Measurements from ENCODE around the gene ZNF587B.

ZNF587B gene

GRCh38 chr19:57830071-57830602 lies at the start of gene ZNF587B:
Gene ZNF587B (plus strand): TSS chr19:57830299. CDS start chr19:57830529, 230 bp downstream.
- Histone ChIP-seq H3K27me3 (ENCODE audit: insufficient read depth, low read length, poor library complexity) (no peaks in the 10 kb centered on the region), H2AFZ (ENCODE audit: low read depth, low read length) (no peak within 1 kb of the TSS), H3K79me2 (ENCODE audit: insufficient read depth, low read length) (peaks cover 81% of the 10 kb centered on the region), H3K36me3 (ENCODE audit: insufficient read depth, low read length) (peaks cover 29% of the 10 kb centered on the region), H3K4me3 (ENCODE audit: low read depth in 1 of 2, low read length in 2 of 2) (no peak within 1 kb of the TSS), H4K20me1 (ENCODE audit: insufficient read depth, low read length) (peaks cover 18% of the 10 kb centered on the region), H3K9ac (ENCODE audit: low read depth, low read length) (no peak within 1 kb of the TSS), H3K27ac (ENCODE audit: low read length) (no peak within 1 kb of the TSS), H3K9me3 (ENCODE audit: insufficient read depth, low read length, severe bottlenecking) (no peaks in the 10 kb centered on the region), H3K4me1 (ENCODE audit: insufficient read depth, low read length) (no peaks in the 10 kb centered on the region), H3K4me2 (ENCODE audit: insufficient read depth, low read length) (no peak within 1 kb of the TSS)
- peak; percentile 61 for DNase-seq
- peak; percentile 81 for ATAC-seq (ENCODE audit: insufficient read depth, low read depth)
- TF ChIP-seq CTCF (IDR thresholded peaks at IDR 0.05; ENCODE audit: borderline replicate concordance, extremely low read depth, low read length, poor library complexity, severe bottlenecking) (peak; percentile 67), EZH2 (IDR thresholded peaks at IDR 0.05; ENCODE audit: borderline replicate concordance, low read depth, low read length, severe bottlenecking) (no peak)

- no peak overlapping the region for H3K27ac ChIP-seq (ENCODE audit: low read length)
- no peak for ATAC-seq (ENCODE audit: insufficient read depth, low read depth)
- no peak overlapping the region for H3K4me3 ChIP-seq (ENCODE audit: low read depth in 1 of 2, low read length in 2 of 2)
- H3K9ac ChIP-seq (ENCODE audit: low read depth, low read length): no peak overlapping the region
- no peak for DNase-seq
- no peaks in the 10 kb centered on the region for H3K9me3 ChIP-seq (ENCODE audit: insufficient read depth, low read length, severe bottlenecking)
- no peak overlapping the region for H2AFZ ChIP-seq (ENCODE audit: low read depth, low read length)
- H3K4me2 ChIP-seq (ENCODE audit: insufficient read depth, low read length): no peak overlapping the region
- TF ChIP-seq CTCF (IDR thresholded peaks at IDR 0.05; ENCODE audit: borderline replicate concordance, extremely low read depth, low read length, poor library complexity, severe bottlenecking) (no peak), EZH2 (IDR thresholded peaks at IDR 0.05; ENCODE audit: borderline replicate concordance, low read depth, low read length, severe bottlenecking) (no peak)
- no peaks in the 10 kb centered on the region for H3K27me3 ChIP-seq (ENCODE audit: insufficient read depth, low read length, poor library complexity)
- H3K36me3 ChIP-seq (ENCODE audit: insufficient read depth, low read length): peaks cover 49% of the 10 kb centered on the region
- no peaks in the 10 kb centered on the region for H3K4me1 ChIP-seq (ENCODE audit: insufficient read depth, low read length)
- H3K79me2 ChIP-seq (ENCODE audit: insufficient read depth, low read length): peaks cover 83% of the 10 kb centered on the region
- peaks cover 11% of the 10 kb centered on the region; the same call in 1 of the 2 replicates for H4K20me1 ChIP-seq (ENCODE audit: insufficient read depth, low read length)
These were observed 43.8 kb upstream of the ZNF587B start for GRCh38 chr19:57786286-57786685.

GRCh38 chr19:57786906-57787305 lies 43.2 kb upstream of the ZNF587B start:
- no peaks in the 10 kb centered on the region for H3K9me3 ChIP-seq (ENCODE audit: insufficient read depth, low read length, severe bottlenecking)
- ATAC-seq (ENCODE audit: insufficient read depth, low read depth) (no peak), DNase-seq (no peak)
- no peak overlapping the region for H2AFZ ChIP-seq (ENCODE audit: low read depth, low read length)
- no peak overlapping the region for H3K4me2 ChIP-seq (ENCODE audit: insufficient read depth, low read length)
- no peak overlapping the region for H3K4me3 ChIP-seq (ENCODE audit: low read depth in 1 of 2, low read length in 2 of 2)
- H3K27ac ChIP-seq (ENCODE audit: low read length): no peak overlapping the region
- H4K20me1 ChIP-seq (ENCODE audit: insufficient read depth, low read length): peaks cover 11% of the 10 kb centered on the region; the same call in 1 of the 2 replicates
- TF ChIP-seq CTCF (IDR thresholded peaks at IDR 0.05; ENCODE audit: borderline replicate concordance, extremely low read depth, low read length, poor library complexity, severe bottlenecking) (no peak), EZH2 (IDR thresholded peaks at IDR 0.05; ENCODE audit: borderline replicate concordance, low read depth, low read length, severe bottlenecking) (no peak)
- H3K27me3 ChIP-seq (ENCODE audit: insufficient read depth, low read length, poor library complexity): no peaks in the 10 kb centered on the region
- peaks cover 80% of the 10 kb centered on the region for H3K79me2 ChIP-seq (ENCODE audit: insufficient read depth, low read length)
- no peak overlapping the region for H3K9ac ChIP-seq (ENCODE audit: low read depth, low read length)
- H3K36me3 ChIP-seq (ENCODE audit: insufficient read depth, low read length): peaks cover 51% of the 10 kb centered on the region
- H3K4me1 ChIP-seq (ENCODE audit: insufficient read depth, low read length): no peaks in the 10 kb centered on the region
